Adrenal gland (tissue), 5 donors: ENCODE data around the gene KAZN.
A peak's percentile ranks its signal among the peaks of the same experiment; 100 is the strongest.

Experiments
- POLR2A ChIP-seq, 2 donors: fragments of 450-650 bp; IDR thresholded peaks; one replicate each; pipeline ENCODE4 v1.6.1; 2017; ENCODE audit warnings: antibody characterized with exemption in 2 of 2, mild to moderate bottlenecking in 2 of 2, moderate library complexity in 1 of 2
- TF ChIP-seq, protein P1 (sequence below), 6 experiments: fragments of 450-650 bp in 4 of 6; fragments of 200-600 bp in 2 of 6; sonication (generic) in 1 of 6; IDR thresholded peaks; 1 replicate in 5 of 6; 2 replicates in 1 of 6; pipeline versions ENCODE4 v1.5.1 to v1.8.0; 2016 to 2021; ENCODE audit warnings: antibody characterized with exemption in 6 of 6, mild to moderate bottlenecking in 2 of 6, moderate library complexity in 1 of 6
- donor health status: DM: no; HTN: no; CAD: no.

DNA sequence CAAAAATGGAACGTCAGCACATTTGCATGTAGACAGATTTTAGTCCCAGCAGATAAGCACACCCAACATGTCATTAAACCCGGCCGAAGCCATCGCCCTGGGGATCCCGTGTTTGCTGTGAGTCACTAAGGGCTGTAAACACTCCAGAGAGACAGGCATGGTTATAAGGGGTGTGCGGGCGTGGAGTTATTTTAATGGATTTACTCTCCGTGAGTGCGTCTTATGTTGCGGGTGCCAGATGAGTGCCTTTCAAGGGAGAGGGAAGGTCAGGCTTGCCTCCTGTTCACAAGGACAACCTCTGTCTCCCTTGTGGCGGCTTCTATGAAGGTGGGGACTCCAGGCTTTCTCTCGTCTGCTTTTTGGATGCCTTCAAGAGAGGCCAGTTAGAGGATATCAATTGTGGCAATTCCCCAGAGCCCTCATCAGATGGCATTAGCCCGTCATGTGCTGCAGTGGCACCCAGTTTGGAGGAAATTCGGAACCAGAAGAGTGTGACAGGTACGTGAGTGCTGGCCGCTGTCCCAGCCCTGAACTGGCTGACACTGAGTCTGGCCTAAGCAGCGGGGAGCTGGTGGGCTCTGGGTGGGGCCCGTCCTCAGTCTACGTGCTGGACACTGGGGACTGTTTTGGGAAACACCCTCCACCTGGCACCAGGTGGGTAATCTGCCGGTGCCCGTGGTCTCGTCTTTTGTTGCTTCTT lies 331.2 kb downstream of the KAZN start:
- TF ChIP-seq POLR2A (IDR thresholded peaks at IDR 0.05), result peak in 1 of 2 donors; percentile 75
- TF ChIP-seq, protein P1, sequence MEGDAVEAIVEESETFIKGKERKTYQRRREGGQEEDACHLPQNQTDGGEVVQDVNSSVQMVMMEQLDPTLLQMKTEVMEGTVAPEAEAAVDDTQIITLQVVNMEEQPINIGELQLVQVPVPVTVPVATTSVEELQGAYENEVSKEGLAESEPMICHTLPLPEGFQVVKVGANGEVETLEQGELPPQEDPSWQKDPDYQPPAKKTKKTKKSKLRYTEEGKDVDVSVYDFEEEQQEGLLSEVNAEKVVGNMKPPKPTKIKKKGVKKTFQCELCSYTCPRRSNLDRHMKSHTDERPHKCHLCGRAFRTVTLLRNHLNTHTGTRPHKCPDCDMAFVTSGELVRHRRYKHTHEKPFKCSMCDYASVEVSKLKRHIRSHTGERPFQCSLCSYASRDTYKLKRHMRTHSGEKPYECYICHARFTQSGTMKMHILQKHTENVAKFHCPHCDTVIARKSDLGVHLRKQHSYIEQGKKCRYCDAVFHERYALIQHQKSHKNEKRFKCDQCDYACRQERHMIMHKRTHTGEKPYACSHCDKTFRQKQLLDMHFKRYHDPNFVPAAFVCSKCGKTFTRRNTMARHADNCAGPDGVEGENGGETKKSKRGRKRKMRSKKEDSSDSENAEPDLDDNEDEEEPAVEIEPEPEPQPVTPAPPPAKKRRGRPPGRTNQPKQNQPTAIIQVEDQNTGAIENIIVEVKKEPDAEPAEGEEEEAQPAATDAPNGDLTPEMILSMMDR (IDR thresholded peaks at IDR 0.05), result no peak
